ENCODE results near the gene VPS37C.

VPS37C gene

DNA sequence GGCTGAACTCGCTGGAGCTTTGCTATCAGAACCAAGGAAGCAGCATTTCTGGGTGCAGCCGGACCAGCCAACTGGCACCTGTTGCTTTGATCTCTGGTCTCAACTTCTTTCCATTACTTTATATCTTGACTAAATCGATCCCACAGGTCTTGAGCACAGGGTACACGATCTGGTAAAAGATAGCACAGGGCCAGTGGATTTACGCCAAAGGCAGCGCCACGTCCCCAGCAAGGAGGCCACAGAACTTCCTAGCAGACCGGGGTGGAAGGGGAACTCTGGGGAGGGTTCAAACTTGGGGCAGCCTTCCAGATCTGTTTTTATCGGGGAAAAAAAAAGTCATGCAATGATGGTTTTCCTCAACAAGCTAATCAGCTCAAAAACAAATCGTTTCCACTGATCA lies 14.0 kb downstream of the VPS37C start:
- no peak for DNase-seq (ENCODE audit: low read depth)
- H3K4me3 ChIP-seq (ENCODE audit: low read depth, low read length), result no peak overlapping the region
- TF ChIP-seq, protein P1, sequence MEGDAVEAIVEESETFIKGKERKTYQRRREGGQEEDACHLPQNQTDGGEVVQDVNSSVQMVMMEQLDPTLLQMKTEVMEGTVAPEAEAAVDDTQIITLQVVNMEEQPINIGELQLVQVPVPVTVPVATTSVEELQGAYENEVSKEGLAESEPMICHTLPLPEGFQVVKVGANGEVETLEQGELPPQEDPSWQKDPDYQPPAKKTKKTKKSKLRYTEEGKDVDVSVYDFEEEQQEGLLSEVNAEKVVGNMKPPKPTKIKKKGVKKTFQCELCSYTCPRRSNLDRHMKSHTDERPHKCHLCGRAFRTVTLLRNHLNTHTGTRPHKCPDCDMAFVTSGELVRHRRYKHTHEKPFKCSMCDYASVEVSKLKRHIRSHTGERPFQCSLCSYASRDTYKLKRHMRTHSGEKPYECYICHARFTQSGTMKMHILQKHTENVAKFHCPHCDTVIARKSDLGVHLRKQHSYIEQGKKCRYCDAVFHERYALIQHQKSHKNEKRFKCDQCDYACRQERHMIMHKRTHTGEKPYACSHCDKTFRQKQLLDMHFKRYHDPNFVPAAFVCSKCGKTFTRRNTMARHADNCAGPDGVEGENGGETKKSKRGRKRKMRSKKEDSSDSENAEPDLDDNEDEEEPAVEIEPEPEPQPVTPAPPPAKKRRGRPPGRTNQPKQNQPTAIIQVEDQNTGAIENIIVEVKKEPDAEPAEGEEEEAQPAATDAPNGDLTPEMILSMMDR (conservative IDR thresholded peaks at IDR 0.05; ENCODE audit: low read depth, low read length), result no peak

DNA sequence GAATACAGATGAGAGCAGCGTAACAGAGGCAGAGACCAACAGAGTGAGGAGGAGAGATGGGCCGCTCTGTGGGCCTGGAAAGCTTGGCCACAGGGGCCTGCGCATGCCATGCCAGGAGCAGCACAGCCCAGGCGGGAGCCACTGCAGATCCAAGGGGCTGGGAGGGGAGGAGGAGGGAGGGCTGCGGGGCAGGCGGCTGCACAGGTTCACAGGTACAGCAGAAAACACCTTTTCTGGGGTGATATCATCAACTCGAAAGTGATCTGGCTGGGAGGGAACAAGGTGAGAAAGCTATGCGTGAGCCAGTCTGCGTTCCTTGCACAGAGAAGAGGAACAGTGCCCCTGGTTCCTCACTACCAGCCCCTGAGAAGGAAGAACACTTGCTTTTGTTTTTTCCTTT lies 14.8 kb downstream of the VPS37C start:
- DNase-seq (ENCODE audit: low read depth), result no peak
- TF ChIP-seq, protein P1 (conservative IDR thresholded peaks at IDR 0.05; ENCODE audit: low read depth, low read length), result no peak
- H3K4me3 ChIP-seq (ENCODE audit: low read depth, low read length), result no peak overlapping the region

DNA sequence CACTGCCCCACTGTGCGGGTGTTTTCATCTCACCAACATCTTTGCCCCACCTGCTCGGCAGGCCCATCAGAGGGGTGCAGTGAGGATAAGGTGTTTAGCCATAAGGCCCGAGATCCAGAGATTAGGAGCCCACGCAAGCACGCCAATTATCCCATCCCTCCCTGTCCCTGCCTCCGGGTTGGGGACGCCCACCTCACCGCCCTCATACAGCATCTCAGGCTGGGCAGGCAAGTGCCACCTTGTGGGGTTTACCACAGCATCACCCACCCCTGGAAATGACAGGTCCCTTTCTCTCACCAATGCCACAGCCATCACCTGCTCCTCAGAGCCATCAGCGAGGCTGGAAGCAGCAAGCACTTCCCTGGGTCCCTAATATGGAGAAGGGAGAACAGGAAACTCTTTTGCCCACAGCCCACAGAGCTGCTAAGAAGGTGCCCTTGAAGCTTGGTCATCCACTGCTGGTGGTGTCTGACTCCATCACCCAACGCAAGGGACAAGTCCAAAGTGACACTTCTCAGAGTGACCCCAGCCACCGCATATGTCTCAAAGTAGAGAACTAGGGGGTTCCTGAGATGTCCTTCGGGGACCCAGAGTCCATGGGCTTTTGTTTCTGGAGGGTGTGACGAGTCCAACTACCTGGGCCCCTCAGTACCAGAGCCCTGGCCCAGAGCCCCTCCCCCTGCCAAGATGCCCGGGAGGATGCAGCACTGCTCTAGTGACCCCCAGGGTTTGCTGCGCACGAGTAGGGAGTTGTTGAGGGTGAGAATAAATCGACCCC lies 15.8 kb downstream of the VPS37C start:
- no peak overlapping the region for H3K4me3 ChIP-seq (ENCODE audit: low read depth, low read length)
- TF ChIP-seq, protein P1 (conservative IDR thresholded peaks at IDR 0.05; ENCODE audit: low read depth, low read length), result no peak
- DNase-seq (ENCODE audit: low read depth), result no peak

DNA sequence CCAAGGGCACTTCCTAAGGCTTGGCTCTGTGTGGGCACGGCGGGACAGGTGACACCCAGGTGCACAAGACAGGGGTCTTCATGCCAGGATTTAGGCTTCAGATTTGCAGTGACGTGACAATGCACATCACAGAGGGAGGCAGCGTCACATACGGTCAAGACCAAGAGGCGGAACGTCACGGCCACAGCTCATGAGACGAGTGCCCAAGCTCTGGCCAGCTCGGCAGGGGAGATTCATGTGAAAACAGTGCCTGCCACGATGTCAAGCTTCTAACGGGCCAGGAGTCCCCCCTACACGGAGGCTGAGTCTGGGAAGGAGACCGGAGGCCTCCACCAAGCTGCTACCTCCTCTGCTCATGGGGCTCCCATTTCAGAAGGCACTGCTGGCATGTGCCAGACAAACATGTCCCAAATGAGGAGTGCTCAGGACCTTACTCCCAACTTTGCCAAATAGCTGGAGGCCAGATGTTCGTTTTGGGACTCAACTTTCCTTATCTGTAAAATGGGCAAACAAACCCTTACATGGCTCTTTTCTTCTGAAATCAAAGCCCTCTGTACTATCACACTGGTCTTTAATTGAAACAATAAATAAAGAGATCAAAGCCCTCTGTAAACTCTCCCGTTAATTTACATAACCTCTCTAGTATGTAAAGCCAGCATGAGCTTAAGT lies 16.6 kb downstream of the VPS37C start:
- TF ChIP-seq, protein P1 (conservative IDR thresholded peaks at IDR 0.05; ENCODE audit: low read depth, low read length), result no peak
- no peak overlapping the region for H3K4me3 ChIP-seq (ENCODE audit: low read depth, low read length)
- no peak for DNase-seq (ENCODE audit: low read depth)

DNA sequence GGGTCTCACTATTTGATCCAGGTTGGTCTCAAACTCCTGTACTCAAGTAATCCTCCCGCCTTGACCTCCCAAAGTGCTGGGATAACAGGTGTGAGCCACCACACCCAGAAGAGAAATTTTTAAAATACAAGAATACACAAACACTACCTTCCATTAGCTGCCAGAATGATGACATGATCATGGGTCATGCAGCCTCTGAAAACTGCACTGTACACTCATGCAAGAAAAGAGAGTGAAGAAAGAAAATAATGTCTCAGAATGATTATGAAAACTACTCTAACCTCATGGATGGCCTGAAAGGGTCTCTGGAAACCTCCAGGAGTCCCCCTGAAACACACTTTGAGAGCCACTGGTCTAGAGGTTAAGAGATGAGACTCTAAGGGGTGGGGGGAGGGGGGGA lies 18.8 kb downstream of the VPS37C start:
- no peak for DNase-seq (ENCODE audit: low read depth)
- TF ChIP-seq, protein P1 (conservative IDR thresholded peaks at IDR 0.05; ENCODE audit: low read depth, low read length), result no peak
- H3K4me3 ChIP-seq (ENCODE audit: low read depth, low read length), result no peak overlapping the region

DNA sequence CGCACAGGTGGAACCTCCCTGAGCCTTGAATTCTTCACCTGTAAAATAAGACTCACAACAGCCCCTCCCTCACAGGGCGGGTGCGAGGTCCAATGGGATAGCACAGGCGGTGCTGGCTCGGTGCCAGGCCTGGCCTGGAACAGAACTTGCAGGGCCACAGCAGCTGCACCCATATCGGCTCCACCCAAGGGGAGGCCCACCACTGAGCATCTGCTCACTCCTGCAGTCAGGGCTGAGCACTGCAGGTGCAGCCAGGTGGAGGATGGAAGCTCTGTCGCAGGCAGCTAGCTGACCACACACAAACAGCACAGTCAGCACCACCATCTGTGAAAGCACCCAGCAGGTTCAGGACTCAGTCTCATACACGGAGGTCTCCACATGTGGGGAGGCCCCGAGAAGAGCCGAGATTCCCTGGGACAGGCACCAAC lies 19.6 kb downstream of the VPS37C start:
- TF ChIP-seq, protein P1 (conservative IDR thresholded peaks at IDR 0.05; ENCODE audit: low read depth, low read length), result no peak
- H3K4me3 ChIP-seq (ENCODE audit: low read depth, low read length), result no peak overlapping the region
- no peak for DNase-seq (ENCODE audit: low read depth)
